Activated CD4-positive, alpha-beta T cell treated with anti-CD3 and anti-CD28 coated beads for 24 hours (primary cell): ENCODE measurements around the gene SCGB1C1.
"Not testable (repeated sequence)": the region's sequence is repeated elsewhere in the genome, so short reads cannot be mapped to it uniquely, and the experiment has no call there.

Experiments
- DNase-seq, 2 donors: peaks; one replicate each; pipeline ENCODE4 v3.0.0-alpha.2; 2020; ENCODE audit warnings: low read depth in 2 of 2

Gene SCGB1C1

GRCh38 chr11:192674-193128 lies at the start of gene SCGB1C1:
Gene SCGB1C1 (plus strand): TSS chr11:193078. CDS start chr11:193100, 22 bp downstream.
- not testable (repeated sequence) for DNase-seq

GRCh38 chr11:180242-180641 lies 12.6 kb upstream of the SCGB1C1 start:
- not testable (repeated sequence) for DNase-seq

DNA sequence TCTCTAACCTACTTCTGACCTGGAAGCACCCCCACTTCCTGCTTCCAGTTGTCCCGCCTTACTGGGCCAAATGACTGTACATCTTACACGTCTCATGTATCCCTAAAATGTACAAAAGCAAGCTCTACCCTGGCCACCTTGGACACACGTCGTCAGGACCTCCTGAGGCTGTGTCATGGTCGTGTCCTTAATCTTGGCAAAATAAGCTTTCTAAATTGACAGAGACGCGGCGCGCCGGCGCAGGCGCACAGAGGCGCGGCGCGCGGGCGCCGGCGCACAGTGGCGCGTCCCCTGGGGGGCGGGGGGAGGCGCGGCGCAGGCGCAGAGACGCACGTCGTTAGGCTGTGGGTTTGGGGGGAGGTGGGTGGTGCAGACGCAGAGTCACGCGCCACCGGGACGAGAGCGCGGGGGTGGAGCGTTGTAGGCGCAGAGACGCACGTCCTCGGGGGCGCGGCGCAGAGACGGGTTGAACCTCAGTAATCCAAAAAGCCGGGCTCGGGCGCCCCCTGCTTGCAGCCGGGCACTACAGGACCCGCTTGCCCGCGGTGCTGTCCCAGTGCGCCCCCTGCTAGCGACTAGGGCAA lies 3.6 kb upstream of the SCGB1C1 start:
- not testable (repeated sequence) for DNase-seq

DNA sequence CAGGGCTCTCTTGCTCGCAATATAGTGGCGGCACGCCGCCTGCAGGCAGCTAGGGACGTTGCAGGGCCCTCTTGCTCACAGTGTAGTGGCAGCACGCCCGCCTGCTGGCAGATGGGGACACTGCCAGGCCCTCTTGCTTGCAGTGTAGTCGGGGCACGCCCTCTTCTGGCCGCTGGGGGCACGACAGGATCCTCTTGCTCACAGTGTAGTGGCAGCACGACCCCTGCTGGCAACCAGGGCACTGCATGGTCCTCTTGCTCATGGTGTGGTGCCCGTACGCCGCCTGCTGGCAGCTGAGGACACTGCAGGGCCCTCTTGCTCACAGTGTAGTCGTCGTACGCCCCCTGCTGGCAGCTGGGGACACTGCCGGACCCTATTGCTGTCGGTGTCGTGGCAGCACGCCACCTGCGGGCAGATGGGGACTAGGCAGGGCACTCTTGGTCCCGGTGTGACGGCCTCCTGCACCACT lies 3.0 kb upstream of the SCGB1C1 start:
- not testable (repeated sequence) for DNase-seq

DNA sequence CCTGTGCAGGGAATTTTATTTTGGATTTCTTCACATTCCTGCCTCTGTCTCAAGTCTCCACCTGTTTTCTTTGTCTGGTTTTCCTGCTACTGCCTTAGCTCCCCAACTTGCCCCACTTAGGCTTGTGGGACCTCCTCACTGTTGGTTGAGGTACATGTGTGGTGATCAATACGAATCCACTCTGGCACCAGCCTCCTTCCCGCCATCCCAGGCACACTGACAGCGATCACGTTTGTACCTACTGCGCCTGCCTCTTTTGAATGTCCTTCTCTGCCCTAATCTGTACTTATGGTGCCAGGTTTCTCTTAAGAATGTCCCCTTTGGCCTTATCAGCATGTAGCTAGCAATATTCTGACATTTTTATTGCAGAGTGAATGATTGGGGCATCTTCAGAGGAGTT lies 2.3 kb upstream of the SCGB1C1 start:
- DNase-seq: not testable (repeated sequence)

DNA sequence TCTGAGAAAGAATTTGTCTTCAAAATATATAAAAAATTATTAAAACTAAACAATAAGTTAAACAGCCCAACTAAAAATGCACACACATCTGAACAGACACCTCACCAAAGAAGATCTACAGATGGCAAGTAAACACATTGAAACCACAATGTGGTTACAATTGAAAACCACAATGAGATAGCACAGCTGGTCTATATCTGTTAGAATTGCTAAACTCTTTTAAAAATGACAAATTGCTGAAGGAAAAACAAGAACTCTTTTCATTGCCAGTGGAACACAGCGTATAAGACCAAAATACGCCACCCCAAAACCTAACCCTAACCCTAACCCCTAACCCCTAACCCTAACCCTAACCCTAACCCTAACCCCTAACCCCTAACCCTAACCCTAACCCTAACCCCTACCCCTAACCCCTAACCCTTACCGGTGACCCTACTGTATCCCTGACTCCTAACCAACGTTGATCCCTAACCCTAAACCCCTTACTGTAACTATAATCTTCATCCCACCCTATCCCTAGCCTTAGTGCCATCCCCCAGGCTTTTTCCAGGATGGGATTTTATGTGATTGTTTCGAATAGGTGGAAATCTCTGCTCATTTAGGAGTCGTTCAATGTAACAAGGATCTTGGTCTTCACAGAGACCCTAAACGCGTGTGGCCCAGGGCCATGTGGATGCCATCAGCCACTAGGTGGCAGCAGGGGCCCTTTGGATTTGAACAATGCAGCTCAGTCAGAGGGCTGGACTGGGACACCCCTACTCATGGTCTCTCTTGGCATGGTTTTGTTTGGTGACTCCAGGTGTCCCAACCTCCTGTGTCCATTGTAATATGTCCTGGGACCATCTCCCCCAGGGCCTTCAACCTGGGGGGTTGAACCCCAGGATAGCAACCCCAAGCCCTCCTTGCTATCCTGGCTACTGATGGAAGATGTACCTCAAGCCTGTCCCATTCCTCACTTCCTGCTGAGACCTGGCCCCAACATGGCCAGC lies 1.1 kb upstream of the SCGB1C1 start:
- DNase-seq: peak in 1 of 2 donors; percentile 50

GRCh38 chr11:193481-193880 lies 603 bp downstream of the SCGB1C1 start:
- not testable (repeated sequence) for DNase-seq

GRCh38 chr11:196786-197731 lies 4.2 kb downstream of the SCGB1C1 start:
- DNase-seq: no peak

DNA sequence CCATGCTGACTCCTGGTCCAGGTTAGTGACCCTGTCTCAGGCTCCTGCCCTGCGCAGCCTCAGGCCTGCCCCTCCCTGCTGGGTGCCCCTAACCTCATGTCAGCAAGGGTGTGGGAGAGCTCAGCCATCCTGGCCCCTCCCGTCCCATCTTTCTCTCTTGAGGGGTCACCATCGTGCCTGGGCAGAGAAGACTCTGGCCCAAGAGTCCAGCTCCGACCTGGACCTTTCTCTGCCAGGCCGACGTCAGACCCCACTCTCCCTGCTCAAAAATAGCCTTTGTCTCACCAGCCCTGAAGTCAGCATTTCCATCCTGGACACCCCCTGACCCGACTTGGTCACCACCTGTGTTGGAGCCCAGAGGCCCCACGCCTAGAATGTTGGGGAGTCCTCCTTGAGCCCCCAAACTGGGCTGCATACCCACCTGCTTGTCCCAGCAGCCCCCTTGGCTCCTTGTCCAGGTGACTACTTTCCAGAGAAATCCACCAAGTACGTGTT lies 4.9 kb downstream of the SCGB1C1 start:
- no peak for DNase-seq

DNA sequence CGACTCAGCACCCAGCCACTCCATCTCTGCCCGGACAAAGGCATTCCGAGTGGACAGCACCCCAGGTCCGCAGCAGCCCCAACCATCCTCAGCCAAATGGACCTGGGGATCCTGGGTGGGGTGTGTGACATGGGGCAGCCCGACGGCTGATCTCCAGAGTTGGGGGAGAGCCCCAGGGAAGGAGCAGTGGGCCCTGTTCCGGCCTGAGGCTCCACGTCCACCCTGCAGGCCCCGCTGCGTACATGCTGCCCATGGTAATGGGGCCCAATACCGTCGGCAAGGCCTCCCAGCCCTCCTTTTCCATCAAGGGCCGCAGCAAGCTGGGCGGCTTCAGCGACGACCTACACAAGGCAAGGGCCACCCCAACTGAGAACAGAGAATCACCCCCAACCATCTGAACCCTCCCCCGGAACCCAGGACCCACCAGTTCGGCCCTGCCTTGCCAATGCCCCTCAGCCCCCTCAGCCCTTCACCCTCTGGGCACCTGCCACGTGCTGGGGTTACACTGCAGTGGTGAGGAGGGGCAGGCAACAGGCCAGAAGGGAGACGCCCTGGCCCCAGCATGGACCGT lies 5.4 kb downstream of the SCGB1C1 start:
- DNase-seq: no peak

- no peak for DNase-seq
These were observed 6.2 kb downstream of the SCGB1C1 start for GRCh38 chr11:199004-199581.

GRCh38 chr11:199782-200181 lies 6.9 kb downstream of the SCGB1C1 start:
- no peak for DNase-seq

- DNase-seq: no peak
These were observed 7.5 kb downstream of the SCGB1C1 start for GRCh38 chr11:200224-201003.

DNA sequence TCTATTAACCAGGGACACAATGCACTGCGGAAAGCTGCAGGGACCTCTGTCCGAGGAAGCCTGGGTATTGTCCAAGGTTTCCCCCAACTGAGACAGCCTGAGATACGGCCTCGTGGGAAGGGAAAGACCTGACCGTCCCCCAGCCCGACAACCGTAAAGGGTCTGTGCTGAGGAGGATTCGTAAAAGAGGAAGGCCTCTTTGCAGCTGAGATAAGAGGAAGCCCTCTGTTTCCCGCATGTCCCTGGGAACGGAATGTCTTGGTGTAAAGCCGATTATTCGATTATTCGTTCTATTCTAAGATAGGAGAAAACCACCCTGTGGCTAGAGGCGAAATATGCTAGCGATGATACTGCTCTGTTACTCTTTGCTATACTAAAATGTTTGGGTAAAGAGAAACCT lies 9.1 kb downstream of the SCGB1C1 start:
- no peak for DNase-seq

- no peak for DNase-seq
These were observed 9.6 kb downstream of the SCGB1C1 start for GRCh38 chr11:202490-202889.

GRCh38 chr11:203056-203944 lies 10.4 kb downstream of the SCGB1C1 start:
- DNase-seq: no peak

DNA sequence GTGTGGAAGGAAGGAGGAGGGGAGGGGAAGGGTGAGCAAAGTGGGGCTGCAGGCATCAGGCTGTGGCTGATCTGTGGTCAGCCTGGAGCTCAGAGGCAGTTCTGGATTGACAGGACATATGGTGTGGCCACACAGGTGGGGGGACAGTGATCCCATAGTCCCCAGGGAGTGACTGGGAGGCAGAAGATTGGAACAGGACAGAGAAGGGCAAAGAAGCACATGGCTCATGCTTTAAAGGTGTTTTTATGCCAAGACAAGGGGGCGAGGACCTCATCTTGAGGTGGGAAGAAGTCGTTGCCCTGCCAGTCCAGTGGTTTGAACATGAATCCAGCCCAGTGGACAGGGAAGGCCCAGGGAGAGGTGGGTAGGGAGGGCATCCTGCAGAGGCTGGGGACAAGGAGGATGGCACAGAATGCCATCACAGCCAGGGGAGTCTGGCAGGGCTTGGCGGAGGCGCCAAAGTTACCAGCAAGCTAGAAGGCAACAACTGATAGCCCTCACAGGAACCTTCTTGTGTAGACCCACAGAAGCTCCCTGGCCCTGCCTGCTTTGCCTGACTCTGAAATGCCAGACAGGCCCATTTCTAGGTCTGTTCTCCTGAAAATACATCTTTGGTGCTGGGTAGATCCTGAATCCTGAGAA lies 11.2 kb downstream of the SCGB1C1 start:
- no peak for DNase-seq

GRCh38 chr11:204587-205109 lies 11.8 kb downstream of the SCGB1C1 start:
- DNase-seq: no peak
